ENCODE data around the gene MRAS. TPM values are rescaled to one million over a fixed set of nuclear protein-coding genes. Genes with fewer than 3 reads are reported as not detected.

MRAS gene
- total RNA-seq, 1 experiment from 2014 or later: 0.77 TPM

GRCh38 chr3:138314751-138315150 is 33.6 kb upstream of the MRAS start:
- ChIA-PET POLR2A (ENCODE audit: low non-redundant PET) (no interaction called here), CTCF (no interaction called here)
- no peak overlapping the region for H3K27ac ChIP-seq (ENCODE audit: low read depth, low read length, poor library complexity, severe bottlenecking)
- no peaks in the 10 kb centered on the region for H3K36me3 ChIP-seq (ENCODE audit: insufficient read depth, low read length, poor library complexity, severe bottlenecking)
- no peak for TF ChIP-seq CTCF (conservative IDR thresholded peaks at IDR 0.05; ENCODE audit: low read depth, low read length)
- no peak for TF ChIP-seq EZH2 (IDR thresholded peaks at IDR 0.05; ENCODE audit: borderline replicate concordance, low read depth, low read length, poor library complexity, severe bottlenecking)
- peaks cover 26% of the 10 kb centered on the region for H3K27me3 ChIP-seq (replicated peaks; ENCODE audit: insufficient read depth, low read depth, low read length, poor library complexity)
- BruUV-seq (replicated peaks): no TSS peak
- H3K4me1 ChIP-seq (ENCODE audit: insufficient read depth, low read length, poor library complexity, severe bottlenecking): no peaks in the 10 kb centered on the region
- no peak overlapping the region for H3K4me3 ChIP-seq (ENCODE audit: low read depth, low read length, poor library complexity, severe bottlenecking)
- H3K9me3 ChIP-seq (ENCODE audit: low read depth, low read length, poor library complexity, severe bottlenecking): no peaks in the 10 kb centered on the region
- DNase-seq (ENCODE audit: low spot score): no peak
- intact Hi-C loops (cut with micrococcal nuclease; ENCODE audit: unreplicated experiment): no loop called here

GRCh38 chr3:138317687-138318086 is 30.7 kb upstream of the MRAS start:
- H3K4me1 ChIP-seq (ENCODE audit: insufficient read depth, low read length, poor library complexity, severe bottlenecking): no peaks in the 10 kb centered on the region
- TF ChIP-seq EZH2 (IDR thresholded peaks at IDR 0.05; ENCODE audit: borderline replicate concordance, low read depth, low read length, poor library complexity, severe bottlenecking) (no peak), CTCF (conservative IDR thresholded peaks at IDR 0.05; ENCODE audit: low read depth, low read length) (no peak)
- intact Hi-C loops (cut with micrococcal nuclease; ENCODE audit: unreplicated experiment): no loop called here
- DNase-seq (ENCODE audit: low spot score): no peak
- no peak overlapping the region for H3K27ac ChIP-seq (ENCODE audit: low read depth, low read length, poor library complexity, severe bottlenecking)
- H3K36me3 ChIP-seq (ENCODE audit: insufficient read depth, low read length, poor library complexity, severe bottlenecking): no peaks in the 10 kb centered on the region
- POLR2A ChIA-PET (ENCODE audit: low non-redundant PET): no interaction called here
- no TSS peak for BruUV-seq (replicated peaks)
- no peaks in the 10 kb centered on the region for H3K9me3 ChIP-seq (ENCODE audit: low read depth, low read length, poor library complexity, severe bottlenecking)
- no peak overlapping the region for H3K4me3 ChIP-seq (ENCODE audit: low read depth, low read length, poor library complexity, severe bottlenecking)
- no peaks in the 10 kb centered on the region for H3K27me3 ChIP-seq (replicated peaks; ENCODE audit: insufficient read depth, low read depth, low read length, poor library complexity)
- CTCF ChIA-PET: no interaction called here

GRCh38 chr3:138323971-138324370 is 24.4 kb upstream of the MRAS start:
- no peak for DNase-seq (ENCODE audit: low spot score)
- ChIA-PET POLR2A (ENCODE audit: low non-redundant PET) (no interaction called here), CTCF (no interaction called here)
- Histone ChIP-seq H3K36me3 (ENCODE audit: insufficient read depth, low read length, poor library complexity, severe bottlenecking) (no peaks in the 10 kb centered on the region), H3K9me3 (ENCODE audit: low read depth, low read length, poor library complexity, severe bottlenecking) (no peaks in the 10 kb centered on the region), H3K27ac (ENCODE audit: low read depth, low read length, poor library complexity, severe bottlenecking) (no peak overlapping the region), H3K27me3 (replicated peaks; ENCODE audit: insufficient read depth, low read depth, low read length, poor library complexity) (no peaks in the 10 kb centered on the region), H3K4me3 (ENCODE audit: low read depth, low read length, poor library complexity, severe bottlenecking) (no peak overlapping the region), H3K4me1 (ENCODE audit: insufficient read depth, low read length, poor library complexity, severe bottlenecking) (peaks cover 6% of the 10 kb centered on the region)
- TF ChIP-seq CTCF (conservative IDR thresholded peaks at IDR 0.05; ENCODE audit: low read depth, low read length) (no peak), EZH2 (IDR thresholded peaks at IDR 0.05; ENCODE audit: borderline replicate concordance, low read depth, low read length, poor library complexity, severe bottlenecking) (no peak)
- BruUV-seq (replicated peaks): no TSS peak
- intact Hi-C loops (cut with micrococcal nuclease; ENCODE audit: unreplicated experiment): no loop called here

Measured in A673 (cell line).